GM18868 (cell line): ENCODE measurements around the gene PPOX.

Source experiments
- ATAC-seq: cut with Tn5 transposase; IDR thresholded peaks from one replicate; pipeline ENCODE4 v1.9.1; 2021; ENCODE audit warnings: mild to moderate bottlenecking, moderate library complexity; ENCODE audit not compliant: unreplicated experiment

PPOX gene

GRCh38 chr1:161196521-161197451, 30.6 kb downstream of the PPOX start:
- ATAC-seq = no peak

DNA sequence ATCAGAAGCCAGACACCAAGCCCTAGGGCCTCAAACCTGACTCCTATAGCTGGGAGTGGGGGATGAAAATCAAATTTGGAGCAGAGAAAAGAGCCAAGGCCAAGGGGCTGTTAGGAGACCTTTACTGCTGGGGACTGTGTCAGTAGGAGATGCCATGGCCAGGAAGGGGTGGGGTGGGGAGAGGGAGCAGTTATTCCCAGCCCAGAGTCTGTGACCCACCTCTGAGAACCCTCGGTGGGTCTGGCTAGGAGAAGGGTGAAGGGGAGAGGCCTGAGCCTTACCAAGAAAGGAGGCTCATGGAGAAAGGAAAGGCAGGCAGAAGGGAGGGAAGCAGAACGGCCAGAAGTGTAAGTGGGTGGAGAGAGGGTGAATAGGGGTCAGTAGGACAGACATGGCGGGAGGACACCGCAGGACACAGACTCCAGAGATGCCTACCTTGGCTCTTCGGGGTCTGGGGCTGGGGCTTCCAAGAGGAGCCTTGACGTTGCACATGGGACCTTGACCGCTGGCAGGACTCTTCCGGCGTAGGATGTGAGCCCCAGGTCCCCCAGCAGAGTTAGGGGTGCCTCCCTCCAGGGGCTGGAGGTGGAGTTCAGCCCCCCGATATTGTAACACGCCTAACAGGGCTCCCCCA, 31.5 kb downstream of the PPOX start:
- no peak for ATAC-seq

DNA sequence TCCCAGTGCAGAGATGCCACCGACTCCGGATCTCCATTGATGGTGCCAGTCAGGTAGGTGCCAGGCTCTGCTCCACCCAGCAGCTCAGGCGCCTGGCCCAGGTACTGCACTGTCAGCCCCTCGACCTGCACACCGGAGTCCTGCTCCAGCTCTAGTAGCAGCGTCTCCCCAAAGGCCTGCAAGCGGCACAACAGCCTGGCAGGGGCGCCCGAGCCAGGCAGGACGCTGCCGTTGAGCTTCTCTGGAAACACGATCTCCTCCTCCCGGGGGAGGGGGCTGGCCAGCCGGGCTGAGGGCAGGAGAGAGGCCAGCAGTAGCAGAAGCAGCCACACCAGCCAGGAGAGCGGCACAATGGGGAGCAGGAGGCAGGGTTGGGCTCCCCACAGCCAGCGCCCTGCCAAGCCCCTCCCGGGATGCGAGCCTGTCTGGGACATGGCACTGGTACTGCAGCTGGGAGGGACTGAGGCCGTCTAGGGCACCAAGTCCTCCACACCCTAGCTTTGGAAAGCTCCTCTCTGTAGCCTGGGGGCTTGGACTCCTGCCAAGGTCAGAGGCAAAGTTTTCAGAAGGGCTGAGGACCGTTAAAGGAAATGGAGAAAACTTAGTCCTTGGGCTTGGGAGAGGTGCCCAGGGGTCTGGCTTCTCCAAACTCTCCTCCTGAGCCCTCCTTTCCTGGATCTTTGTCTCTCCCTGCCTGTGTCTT, 32.1 kb downstream of the PPOX start:
- ATAC-seq = no peak

- no peak for ATAC-seq
These were observed 32.7 kb downstream of the PPOX start, which contains the start of gene ADAMTS4 for GRCh38 chr1:161198897-161199431. ADAMTS4 (minus strand) TSS chr1:161199054; CDS start chr1:161198627, 427 bp downstream.

- ATAC-seq = no peak
These were observed 33.4 kb downstream of the PPOX start for GRCh38 chr1:161199506-161200139.

- ATAC-seq = no peak
These were observed 34.3 kb downstream of the PPOX start for GRCh38 chr1:161200421-161200991.

DNA sequence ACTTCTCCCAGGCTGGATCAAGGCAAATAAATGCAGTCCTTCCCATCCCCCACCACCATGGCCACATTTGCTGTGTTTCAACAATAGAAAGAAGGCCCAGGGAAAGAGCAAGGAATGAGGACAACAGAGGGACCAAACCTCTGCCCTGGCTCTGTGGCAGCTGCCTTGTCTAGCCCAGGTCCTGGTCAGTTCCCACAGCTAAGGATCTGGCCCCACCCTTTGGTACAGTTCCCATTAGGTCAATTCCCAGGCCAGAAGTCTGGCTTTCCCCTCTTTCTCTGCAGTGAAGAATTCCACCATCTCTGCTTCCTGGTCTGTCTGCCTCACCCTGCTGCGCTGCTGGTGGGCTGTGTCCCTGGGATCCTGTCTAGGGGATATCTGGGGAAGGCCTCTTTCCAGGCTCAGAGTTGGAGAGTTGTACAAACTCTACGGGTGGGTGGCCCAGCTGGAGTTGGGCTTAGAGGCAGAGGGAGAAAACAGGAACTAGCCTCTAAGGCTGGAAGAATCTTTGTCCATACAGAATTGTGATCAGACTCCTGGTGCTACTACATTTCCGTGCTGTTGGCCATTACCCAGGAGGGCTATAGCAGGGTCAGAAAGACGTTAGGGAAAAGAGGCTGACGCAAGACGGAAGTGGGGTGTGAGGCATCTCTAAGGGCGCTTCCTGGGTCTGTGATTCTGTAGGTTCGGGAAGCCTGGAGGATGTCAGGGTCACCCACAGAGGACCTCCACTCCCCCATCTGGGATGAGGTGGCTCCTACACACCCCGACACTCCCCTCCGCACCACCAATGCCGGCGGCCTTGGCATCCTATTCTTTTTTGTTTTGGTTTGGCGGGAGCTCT, 35.0 kb downstream of the PPOX start:
- ATAC-seq = no peak

GRCh38 chr1:161201836-161202712, 35.8 kb downstream of the PPOX start, which contains the start of gene NDUFS2:
NDUFS2 (plus strand) TSS chr1:161202367; CDS start chr1:161202386, 19 bp downstream.
- ATAC-seq = peak; percentile 96

- ATAC-seq = no peak
These were observed 40.4 kb downstream of the PPOX start for GRCh38 chr1:161206411-161207140.

DNA sequence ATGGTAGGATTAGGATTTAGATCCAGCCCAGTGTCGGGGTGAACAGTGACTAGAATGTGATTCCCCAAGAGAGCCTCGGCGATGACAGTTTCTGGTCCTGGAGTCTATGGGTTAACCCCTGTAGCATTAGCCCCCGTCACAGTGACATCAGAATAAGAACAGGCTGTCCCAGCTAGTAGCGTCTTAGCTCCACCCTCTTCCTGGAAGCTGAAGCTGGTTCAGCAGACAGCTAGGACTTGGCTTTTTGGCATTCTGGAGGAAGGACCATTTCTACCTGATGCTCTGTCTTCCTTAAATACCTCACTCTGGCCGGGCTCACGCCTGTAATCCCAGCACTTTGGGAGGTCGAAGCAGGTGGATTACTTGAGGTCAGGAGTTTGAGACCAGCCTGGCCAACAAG, 40.9 kb downstream of the PPOX start:
- ATAC-seq = no peak

DNA sequence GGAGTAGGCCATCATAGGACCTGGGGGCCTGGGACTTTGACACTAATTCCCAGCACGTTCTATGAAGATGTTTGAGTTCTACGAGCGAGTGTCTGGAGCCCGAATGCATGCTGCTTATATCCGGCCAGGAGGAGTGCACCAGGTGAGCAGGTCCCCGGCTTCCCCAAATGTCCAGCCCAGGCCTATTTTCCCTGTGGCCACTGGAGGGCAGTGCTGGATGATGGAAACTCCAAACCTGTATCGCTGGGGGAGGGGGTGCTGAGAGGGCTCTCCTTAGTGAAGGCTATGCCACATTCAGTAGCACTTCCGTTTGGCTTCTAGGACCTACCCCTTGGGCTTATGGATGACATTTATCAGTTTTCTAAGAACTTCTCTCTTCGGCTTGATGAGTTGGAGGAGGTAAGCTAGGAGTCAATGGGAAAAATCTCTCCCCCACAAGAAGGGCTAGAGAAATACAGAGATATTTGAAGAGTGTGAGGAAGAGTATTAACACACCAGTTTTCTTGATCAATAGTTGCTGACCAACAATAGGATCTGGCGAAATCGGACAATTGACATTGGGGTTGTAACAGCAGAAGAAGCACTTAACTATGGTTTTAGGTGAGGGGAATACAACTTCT, 43.7 kb downstream of the PPOX start:
- ATAC-seq = peak; percentile 72

DNA sequence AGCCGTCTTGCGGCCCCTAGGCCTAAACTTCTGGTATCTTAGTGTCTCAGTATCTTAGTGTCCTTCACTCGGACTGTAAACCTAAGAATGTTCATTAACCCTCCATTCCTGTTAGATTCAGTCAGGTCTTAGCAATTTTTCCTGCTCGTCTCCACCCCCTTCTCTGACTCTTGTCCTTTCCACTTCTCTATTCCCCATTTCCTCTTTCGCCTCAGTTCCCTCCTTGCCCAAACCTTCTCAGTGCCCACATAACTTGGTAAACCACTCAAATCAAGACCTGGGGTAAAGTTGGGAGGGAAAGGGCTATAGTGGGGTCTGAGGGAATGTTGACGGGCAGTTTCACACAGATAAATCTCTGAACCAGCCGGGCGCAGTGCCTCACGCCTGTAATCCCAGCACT, 48.1 kb downstream of the PPOX start:
- ATAC-seq = no peak

GRCh38 chr1:161215076-161215475, 48.9 kb downstream of the PPOX start, which contains the start of gene FCER1G:
FCER1G (plus strand) TSS chr1:161215295; CDS start chr1:161215322, 27 bp downstream.
- ATAC-seq = no peak

DNA sequence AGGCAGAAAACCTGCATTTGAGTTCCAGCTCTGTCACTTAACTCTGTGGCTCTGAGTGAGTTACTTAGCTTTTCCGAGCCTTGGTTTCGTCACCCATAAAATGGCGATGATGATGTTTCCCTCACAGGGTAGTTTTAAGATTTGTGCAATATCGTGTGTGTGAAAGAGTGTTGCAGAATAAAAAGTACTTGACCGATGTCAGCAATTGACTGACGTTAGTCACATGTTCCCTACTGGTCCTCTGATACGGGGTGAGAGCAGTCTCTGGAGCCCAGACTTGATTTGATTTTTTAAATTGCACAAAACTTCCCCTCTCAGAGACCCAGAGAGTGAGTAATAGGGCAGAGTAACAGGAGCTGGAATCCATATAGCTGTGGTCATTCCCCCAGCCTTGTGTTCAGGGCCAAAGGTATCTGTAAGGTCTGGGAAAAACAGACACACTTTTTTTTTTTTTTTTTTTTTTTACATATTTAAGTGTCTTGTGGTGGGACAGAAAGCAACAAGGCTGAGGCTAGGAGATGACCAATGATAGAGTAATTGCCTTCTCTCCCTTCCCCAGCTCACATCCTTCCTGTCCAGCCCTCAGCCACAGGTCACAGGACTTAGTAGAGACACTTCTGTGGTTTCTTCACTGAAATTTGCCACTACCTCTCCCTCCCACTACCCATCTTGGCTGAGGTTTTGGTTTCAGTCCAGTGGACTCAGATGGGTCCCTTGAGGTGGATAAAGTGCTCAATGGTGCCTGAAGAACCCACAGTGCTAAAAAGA, 50.9 kb downstream of the PPOX start:
- ATAC-seq = peak; percentile 78

GRCh38 chr1:161217831-161218230, 51.6 kb downstream of the PPOX start:
- ATAC-seq = no peak

DNA sequence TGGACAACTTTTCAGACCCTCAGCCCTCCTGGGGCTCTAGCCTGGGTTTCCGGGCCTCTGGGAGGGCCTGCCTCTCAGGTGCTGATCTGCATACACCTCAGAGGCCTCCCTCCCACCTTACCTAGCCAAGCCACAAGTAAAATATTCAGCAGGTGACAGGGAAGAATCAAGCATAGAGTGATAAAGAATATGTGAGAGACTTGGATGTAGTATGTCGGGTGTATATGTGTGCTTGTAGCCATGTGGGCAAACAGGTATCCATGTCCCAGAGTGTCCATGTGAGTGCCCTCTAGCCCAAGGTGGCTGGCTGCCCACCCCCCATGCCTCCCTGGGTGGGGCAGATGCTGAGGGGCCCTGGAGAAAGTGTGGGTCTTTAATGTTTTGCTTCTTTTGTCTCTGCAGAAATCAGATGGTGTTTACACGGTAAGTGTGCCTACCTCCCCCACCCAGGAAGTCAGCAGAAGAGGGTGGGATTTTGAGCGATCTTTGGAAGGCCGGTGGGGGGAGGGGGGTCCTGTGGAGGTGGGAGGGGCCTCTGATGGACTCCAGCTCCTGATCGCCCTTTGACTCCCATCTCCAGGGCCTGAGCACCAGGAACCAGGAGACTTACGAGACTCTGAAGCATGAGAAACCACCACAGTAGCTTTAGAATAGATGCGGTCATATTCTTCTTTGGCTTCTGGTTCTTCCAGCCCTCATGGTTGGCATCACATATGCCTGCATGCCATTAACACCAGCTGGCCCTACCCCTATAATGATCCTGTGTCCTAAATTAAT, 52.3 kb downstream of the PPOX start:
- ATAC-seq = no peak
